ENCODE measurements around the gene DOCK11.
"Not testable (repeated sequence)": the region's sequence is repeated elsewhere in the genome, so short reads cannot be mapped to it uniquely, and the experiment has no call there.

The DOCK11 gene

GRCh38 chrX:118495061-118495921 lies at the start of gene DOCK11:
Gene DOCK11 (plus strand): TSS chrX:118495815. CDS start chrX:118495972, 157 bp downstream.
- H3K4me1 Mint-ChIP-seq = peaks cover 34% of the 10 kb centered on the region

GRCh38 chrX:118448273-118448783 lies 47.3 kb upstream of the DOCK11 start:
- Mint-ChIP-seq H3K4me1 (no peaks in the 10 kb centered on the region), H3K27me3 (no peaks in the 10 kb centered on the region), H3K36me3 (peaks cover 2% of the 10 kb centered on the region), H3K27ac (no peak overlapping the region), H3K9me3 (no peaks in the 10 kb centered on the region), H3K4me3 (no peak overlapping the region)

More at GRCh38 chrX:118495061-118495921, at the start of gene DOCK11:
- peaks cover 1% of the 10 kb centered on the region for H3K36me3 Mint-ChIP-seq
- no peaks in the 10 kb centered on the region for H3K27me3 Mint-ChIP-seq
- H3K9me3 Mint-ChIP-seq = no peaks in the 10 kb centered on the region
- H3K4me3 Mint-ChIP-seq = peak within 1 kb of the TSS; percentile 98
- H3K27ac Mint-ChIP-seq = peak within 1 kb of the TSS; percentile 96

- Mint-ChIP-seq H3K27ac (no peak overlapping the region), H3K9me3 (no peaks in the 10 kb centered on the region), H3K4me3 (no peak overlapping the region), H3K27me3 (no peaks in the 10 kb centered on the region), H3K4me1 (peaks cover 4% of the 10 kb centered on the region), H3K36me3 (no peaks in the 10 kb centered on the region)
Measured at GRCh38 chrX:118455013-118455412, 40.6 kb upstream of the DOCK11 start.

- Mint-ChIP-seq H3K27me3 (no peaks in the 10 kb centered on the region), H3K27ac (no peak overlapping the region)
Measured at GRCh38 chrX:118459494-118459893, 36.1 kb upstream of the DOCK11 start.

GRCh38 chrX:118464501-118464900 lies 31.1 kb upstream of the DOCK11 start:
- Mint-ChIP-seq H3K9me3 (no peaks in the 10 kb centered on the region), H3K27me3 (no peaks in the 10 kb centered on the region), H3K36me3 (no peaks in the 10 kb centered on the region), H3K4me3 (no peak overlapping the region), H3K27ac (no peak overlapping the region), H3K4me1 (peaks cover 2% of the 10 kb centered on the region)

More at GRCh38 chrX:118459494-118459893, 36.1 kb upstream of the DOCK11 start:
- Mint-ChIP-seq H3K4me3 (no peak overlapping the region), H3K4me1 (peaks cover 4% of the 10 kb centered on the region), H3K36me3 (no peaks in the 10 kb centered on the region), H3K9me3 (no peaks in the 10 kb centered on the region)

- no peaks in the 10 kb centered on the region for H3K36me3 Mint-ChIP-seq
- no peaks in the 10 kb centered on the region for H3K9me3 Mint-ChIP-seq
- no peak overlapping the region for H3K4me3 Mint-ChIP-seq
- H3K27ac Mint-ChIP-seq = no peak overlapping the region
- no peaks in the 10 kb centered on the region for H3K4me1 Mint-ChIP-seq
- no peaks in the 10 kb centered on the region for H3K27me3 Mint-ChIP-seq
Measured at GRCh38 chrX:118468122-118468521, 27.5 kb upstream of the DOCK11 start.

GRCh38 chrX:118470721-118471347 lies 24.8 kb upstream of the DOCK11 start:
- H3K9me3 Mint-ChIP-seq, H3K36me3 Mint-ChIP-seq, H3K27me3 Mint-ChIP-seq, H3K4me3 Mint-ChIP-seq, H3K27ac Mint-ChIP-seq, H3K4me1 Mint-ChIP-seq: not testable (repeated sequence)

GRCh38 chrX:118474586-118474985 lies 21.0 kb upstream of the DOCK11 start:
- Mint-ChIP-seq H3K4me1 (no peaks in the 10 kb centered on the region), H3K36me3 (no peaks in the 10 kb centered on the region), H3K27ac (no peak overlapping the region), H3K4me3 (no peak overlapping the region), H3K9me3 (no peaks in the 10 kb centered on the region), H3K27me3 (no peaks in the 10 kb centered on the region)

GRCh38 chrX:118475903-118476302 lies 19.7 kb upstream of the DOCK11 start:
- no peak overlapping the region for H3K27ac Mint-ChIP-seq
- no peaks in the 10 kb centered on the region for H3K27me3 Mint-ChIP-seq
- H3K4me1 Mint-ChIP-seq = no peaks in the 10 kb centered on the region
- H3K9me3 Mint-ChIP-seq = no peaks in the 10 kb centered on the region
- no peak overlapping the region for H3K4me3 Mint-ChIP-seq
- H3K36me3 Mint-ChIP-seq = no peaks in the 10 kb centered on the region

GRCh38 chrX:118480172-118480571 lies 15.4 kb upstream of the DOCK11 start:
- Mint-ChIP-seq H3K4me3 (no peak overlapping the region), H3K27me3 (no peaks in the 10 kb centered on the region), H3K36me3 (no peaks in the 10 kb centered on the region), H3K4me1 (no peaks in the 10 kb centered on the region), H3K9me3 (no peaks in the 10 kb centered on the region), H3K27ac (no peak overlapping the region)

- H3K9me3 Mint-ChIP-seq, H3K27ac Mint-ChIP-seq, H3K36me3 Mint-ChIP-seq, H3K4me3 Mint-ChIP-seq, H3K4me1 Mint-ChIP-seq, H3K27me3 Mint-ChIP-seq: not testable (repeated sequence)
Measured at GRCh38 chrX:118482384-118482783, 13.2 kb upstream of the DOCK11 start.

GRCh38 chrX:118484216-118484903 lies 11.3 kb upstream of the DOCK11 start:
- Mint-ChIP-seq H3K4me1 (no peaks in the 10 kb centered on the region), H3K4me3 (no peak overlapping the region), H3K27me3 (no peaks in the 10 kb centered on the region), H3K27ac (no peak overlapping the region), H3K9me3 (no peaks in the 10 kb centered on the region), H3K36me3 (no peaks in the 10 kb centered on the region)

GRCh38 chrX:118486693-118487092 lies 8.9 kb upstream of the DOCK11 start:
- H3K4me1 Mint-ChIP-seq, H3K27me3 Mint-ChIP-seq, H3K9me3 Mint-ChIP-seq, H3K4me3 Mint-ChIP-seq, H3K36me3 Mint-ChIP-seq, H3K27ac Mint-ChIP-seq: not testable (repeated sequence)

- Mint-ChIP-seq H3K27me3 (no peaks in the 10 kb centered on the region), H3K36me3 (no peaks in the 10 kb centered on the region), H3K27ac (no peak overlapping the region), H3K4me1 (peaks cover 18% of the 10 kb centered on the region), H3K9me3 (no peaks in the 10 kb centered on the region), H3K4me3 (no peak overlapping the region)
Measured at GRCh38 chrX:118493016-118493415, 2.6 kb upstream of the DOCK11 start.

- Mint-ChIP-seq H3K27me3 (no peaks in the 10 kb centered on the region), H3K4me1 (peaks cover 25% of the 10 kb centered on the region), H3K4me3 (no peak overlapping the region), H3K36me3 (no peaks in the 10 kb centered on the region), H3K27ac (peak overlapping the region; percentile 70), H3K9me3 (no peaks in the 10 kb centered on the region)
Measured at GRCh38 chrX:118493653-118494297, 1.8 kb upstream of the DOCK11 start.

Measured in activated naive CD4-positive, alpha-beta T cell treated with anti-CD3 and anti-CD28 coated beads, Interleukin-2, amount 50 U/mL, for 24 hours (primary cell).